HEK293 (cell line): ENCODE results near the gene CEMIP2.

Experiments used
- CTCF ChIA-PET: fragments of 350-600 bp; formaldehyde crosslinking; extraction: SDS; loops from one replicate; lab custom pipeline; 2021; ENCODE audit warnings: antibody characterized with exemption; lab: Yijun Ruan, JAX
- POLR2A ChIA-PET: fragments of 300-600 bp; formaldehyde crosslinking; extraction: SDS; loops from one replicate; lab custom pipeline; 2020; ENCODE audit warnings: antibody characterized with exemption, inconsistent platforms; lab: Yijun Ruan, JAX
- H3K27ac ChIP-seq: fragments of 200-500 bp; sonication (Bioruptor generic); 2 replicates; pipeline ENCODE4 v1.5.1; 2014; ENCODE audit warnings: low read depth, low read length, control low read depth, inconsistent platforms; ENCODE audit errors: extremely low read depth
- H3K36me3 ChIP-seq, 2 experiments: fragments of 200-500 bp in 1 of 2; sonication (Bioruptor generic) in 1 of 2; 1 replicate in 1 of 2; 2 replicates in 1 of 2; pipeline ENCODE4 v1.5.1; 2014 to 2017; ENCODE audit warnings: inconsistent platforms in 2 of 2, low read length in 2 of 2; ENCODE audit not compliant: control insufficient read depth in 2 of 2, insufficient read depth in 1 of 2
- H3K4me1 ChIP-seq: fragments of 200-500 bp; sonication (Bioruptor generic); 2 replicates; pipeline ENCODE4 v1.5.1; 2014; ENCODE audit warnings: mild to moderate bottlenecking, low read length, inconsistent platforms; ENCODE audit not compliant: control insufficient read depth, insufficient read depth
- H3K4me3 ChIP-seq: 2 replicates; pipeline ENCODE4 v1.5.1; 2011; ENCODE audit warnings: low read depth, mild to moderate bottlenecking, control low read depth, low read length, moderate library complexity
- H3K9me3 ChIP-seq: fragments of 200-500 bp; sonication (Bioruptor generic); 2 replicates; pipeline ENCODE4 v1.5.1; 2014; ENCODE audit warnings: low read depth, low read length, inconsistent platforms; ENCODE audit not compliant: control insufficient read depth, insufficient read depth
- ELK4 ChIP-seq: IDR thresholded peaks from 2 replicates; pipeline ENCODE4 v1.6.1; 2011; ENCODE audit warnings: mild to moderate bottlenecking, low read depth, low read length, borderline replicate concordance
- KLF9 ChIP-seq: fragments of 450-650 bp; formaldehyde crosslinking; IDR thresholded peaks from 2 replicates; pipeline ENCODE4 v1.5.1; 2016; ENCODE audit warnings: missing biosample characterization, missing genetic modification characterization, low read depth
- MZF1 ChIP-seq: fragments of 450-650 bp; formaldehyde crosslinking; IDR thresholded peaks from 2 replicates; pipeline ENCODE4 v1.5.1; 2017; ENCODE audit warnings: missing biosample characterization, missing genetic modification characterization, borderline replicate concordance
- SCRT1 ChIP-seq: fragments of 450-650 bp; formaldehyde crosslinking; IDR thresholded peaks from 2 replicates; pipeline ENCODE4 v1.5.1; 2016; ENCODE audit warnings: missing biosample characterization, missing genetic modification characterization, borderline replicate concordance
- SCRT2 ChIP-seq: fragments of 450-650 bp; formaldehyde crosslinking; IDR thresholded peaks from 2 replicates; pipeline ENCODE4 v1.5.1; 2016; ENCODE audit warnings: missing biosample characterization, missing genetic modification characterization
- SETDB1 ChIP-seq: IDR thresholded peaks from one replicate; pipeline ENCODE4 v1.6.1; 2017; ENCODE audit warnings: mild to moderate bottlenecking, low read length, moderate library complexity, mixed read lengths; ENCODE audit not compliant: insufficient read length
- ZBTB1 ChIP-seq: fragments of 450-650 bp; formaldehyde crosslinking; IDR thresholded peaks from 2 replicates; pipeline ENCODE4 v1.5.1; 2016; ENCODE audit warnings: missing biosample characterization, missing genetic modification characterization
- ZBTB11 ChIP-seq: fragments of 450-650 bp; formaldehyde crosslinking; conservative IDR thresholded peaks from 2 replicates; pipeline ENCODE4 v1.5.1; 2016; ENCODE audit warnings: low read depth, missing biosample characterization, missing genetic modification characterization
- ZBTB17 ChIP-seq: fragments of 450-650 bp; formaldehyde crosslinking; IDR thresholded peaks from 2 replicates; pipeline ENCODE4 v1.5.1; 2016; ENCODE audit warnings: missing biosample characterization, missing genetic modification characterization
- ZBTB7A ChIP-seq: fragments of 450-650 bp; formaldehyde crosslinking; IDR thresholded peaks from 2 replicates; pipeline ENCODE4 v1.5.1; 2016; ENCODE audit warnings: low read depth, missing biosample characterization, missing genetic modification characterization
- ZNF341 ChIP-seq: fragments of 450-650 bp; formaldehyde crosslinking; IDR thresholded peaks from 2 replicates; pipeline ENCODE4; 2016; ENCODE audit warnings: low read depth, missing biosample characterization, missing genetic modification characterization
- ZNF398 ChIP-seq: fragments of 450-650 bp; formaldehyde crosslinking; IDR thresholded peaks from 2 replicates; pipeline ENCODE4 v1.5.1; 2017; ENCODE audit warnings: missing biosample characterization, missing genetic modification characterization
- ZNF488 ChIP-seq: fragments of 450-650 bp; formaldehyde crosslinking; IDR thresholded peaks from 2 replicates; pipeline ENCODE4 v1.5.1; 2016; ENCODE audit warnings: missing biosample characterization, missing genetic modification characterization
- ZNF514 ChIP-seq: fragments of 450-650 bp; formaldehyde crosslinking; IDR thresholded peaks from 2 replicates; pipeline ENCODE4 v1.5.1; 2016; ENCODE audit warnings: missing biosample characterization, missing genetic modification characterization
- ZNF518A ChIP-seq: fragments of 450-650 bp; formaldehyde crosslinking; conservative IDR thresholded peaks from 2 replicates; pipeline ENCODE4 v1.5.1; 2016; ENCODE audit warnings: low read depth, missing biosample characterization, missing genetic modification characterization
- ZNF530 ChIP-seq: fragments of 450-650 bp; formaldehyde crosslinking; IDR thresholded peaks from 2 replicates; pipeline ENCODE4 v1.5.1; 2016; ENCODE audit warnings: low read depth, missing biosample characterization, missing genetic modification characterization
- ZNF561 ChIP-seq: fragments of 450-650 bp; IDR thresholded peaks from 2 replicates; pipeline ENCODE4 v1.5.1; 2018; ENCODE audit warnings: missing biosample characterization, missing genetic modification characterization, borderline replicate concordance
- ZNF596 ChIP-seq: fragments of 450-650 bp; IDR thresholded peaks from 2 replicates; pipeline ENCODE4 v1.5.0; 2018; ENCODE audit warnings: missing biosample characterization, mild to moderate bottlenecking, missing genetic modification characterization, moderate library complexity
- ZNF621 ChIP-seq: fragments of 450-650 bp; formaldehyde crosslinking; IDR thresholded peaks from 2 replicates; pipeline ENCODE4 v1.5.1; 2017; ENCODE audit warnings: missing biosample characterization, missing genetic modification characterization
- ZNF768 ChIP-seq: fragments of 450-650 bp; formaldehyde crosslinking; IDR thresholded peaks from 2 replicates; pipeline ENCODE4 v1.5.1; 2018; ENCODE audit warnings: missing biosample characterization, mild to moderate bottlenecking, missing genetic modification characterization
- ZNF777 ChIP-seq: fragments of 450-650 bp; formaldehyde crosslinking; IDR thresholded peaks from 2 replicates; pipeline ENCODE4 v1.5.1; 2017; ENCODE audit warnings: missing biosample characterization, missing genetic modification characterization, borderline replicate concordance

The CEMIP2 gene

GRCh38 chr9:71648453-71648852 lies 119.9 kb downstream of the CEMIP2 start:
- POLR2A ChIA-PET = no interaction called here
- no peaks in the 10 kb centered on the region for H3K4me1 ChIP-seq
- no peak overlapping the region for H3K4me3 ChIP-seq
- H3K9me3 ChIP-seq = no peaks in the 10 kb centered on the region
- H3K27ac ChIP-seq = no peak overlapping the region
- CTCF ChIA-PET = no interaction called here
- no peaks in the 10 kb centered on the region for H3K36me3 ChIP-seq
- TF ChIP-seq ZNF621 (tag by site-specific recombination) = no peak
- TF ChIP-seq ZNF530 = no peak
- TF ChIP-seq ZNF398 = no peak
- no peak for TF ChIP-seq SCRT2 (tag by site-specific recombination)

- no peak overlapping the region for H3K4me3 ChIP-seq
- no peak overlapping the region for H3K27ac ChIP-seq
- H3K9me3 ChIP-seq = no peaks in the 10 kb centered on the region
- POLR2A ChIA-PET = interaction anchor here (1.1 to 1.3 kb wide), 3 partner anchors 9 to 121 kb away, joined by 3 to 6 read pairs (median 4); partner anchors contain the start of gene CEMIP2
- no peaks in the 10 kb centered on the region for H3K4me1 ChIP-seq
- H3K36me3 ChIP-seq = no peaks in the 10 kb centered on the region
- TF ChIP-seq ZNF777 (tag by site-specific recombination) = no peak
- TF ChIP-seq ELK4 = no peak
- 0 out of 2 replicates have a peak, but pooled peaks have one; percentile 21 for TF ChIP-seq ZNF518A (tag by site-specific recombination)
- no peak for TF ChIP-seq SETDB1
- TF ChIP-seq SCRT1 (tag by site-specific recombination) = no peak
- TF ChIP-seq ZNF596 (tag by site-specific recombination) = no peak
- TF ChIP-seq MZF1 (tag by site-specific recombination) = peak; percentile 33; the same call in 1 of the 2 replicates
- no peak for TF ChIP-seq ZNF768 (tag by site-specific recombination)
- no peak for TF ChIP-seq ZNF514
- no peak for TF ChIP-seq ZNF341
- no peak for TF ChIP-seq ZNF561 (tag by site-specific recombination)
- no peak for TF ChIP-seq ZBTB1
- no peak for TF ChIP-seq ZNF621 (tag by site-specific recombination)
- no peak for TF ChIP-seq ZBTB7A (tag by site-specific recombination)
- no peak for TF ChIP-seq KLF9
- no peak for TF ChIP-seq ZNF530
- no peak for TF ChIP-seq ZBTB11 (tag by site-specific recombination)
- no peak for TF ChIP-seq ZNF488 (tag by site-specific recombination)
- peak; percentile 21; the same call in 1 of the 2 replicates for TF ChIP-seq ZBTB17
- TF ChIP-seq, all 188 proteins: peak for 3
- CTCF ChIA-PET = interaction anchor here (0.6 to 2.4 kb wide), 6 partner anchors 34 to 624 kb away, joined by 3 to 8 read pairs (median 6); no protein-coding TSS in a partner anchor
Measured at GRCh38 chr9:71647094-71647591, 121.2 kb downstream of the CEMIP2 start.
